ENCODE measurements around the gene TTC32. TPM values are rescaled to one million over a fixed set of nuclear protein-coding genes. Genes with fewer than 3 reads are reported as not detected.

TTC32 gene
- polyA plus RNA-seq, 6 donors from 2014 or later, result 29.8 to 46.2 (median 35.8) TPM

- DNase-seq (no peak), ATAC-seq (ENCODE audit: low read depth in 2 of 2) (no peak)
- Mint-ChIP-seq H3K4me3 (no peak overlapping the region), H3K27ac (no peak overlapping the region), H3K27me3 (peaks cover 0 to 28% (median 15%) of the 10 kb centered on the region in 3 donors), H3K36me3 (no peaks in the 10 kb centered on the region), H3K4me1 (peaks cover 11 to 26% (median 16%) of the 10 kb centered on the region in 3 donors), H3K9me3 (no peaks in the 10 kb centered on the region)
Observed at GRCh38 chr2:19864381-19864780, 37.4 kb downstream of the TTC32 start.

- Mint-ChIP-seq H3K4me1 (peaks cover 4 to 18% (median 9%) of the 10 kb centered on the region in 3 donors), H3K9me3 (no peaks in the 10 kb centered on the region), H3K36me3 (no peaks in the 10 kb centered on the region), H3K27me3 (peaks cover 0 to 28% (median 15%) of the 10 kb centered on the region in 3 donors), H3K4me3 (peak overlapping the region in 2 of 8 donors; percentile 3 to 13), H3K27ac (no peak overlapping the region)
- peak; percentile 68 to 70 for ATAC-seq (ENCODE audit: low read depth in 2 of 2)
- peak; percentile 58 for DNase-seq
Observed at GRCh38 chr2:19863303-19864041, 38.3 kb downstream of the TTC32 start.

- no peaks in the 10 kb centered on the region for H3K36me3 Mint-ChIP-seq
- no peak for ATAC-seq (ENCODE audit: low read depth in 2 of 2)
- peak overlapping the region in 1 of 6 donors; percentile 22 for H3K27ac Mint-ChIP-seq
Observed at GRCh38 chr2:19861813-19862212, 40.0 kb downstream of the TTC32 start.

GRCh38 chr2:19860022-19860421 lies 41.8 kb downstream of the TTC32 start:
- H3K9me3 Mint-ChIP-seq, result no peaks in the 10 kb centered on the region
- DNase-seq, result no peak
- no peak overlapping the region for H3K27ac Mint-ChIP-seq
- ATAC-seq (ENCODE audit: low read depth in 2 of 2), result no peak
- peaks cover 13 to 48% (median 25%) of the 10 kb centered on the region in 3 donors for H3K27me3 Mint-ChIP-seq
- peaks cover 0 to 11% (median 3%) of the 10 kb centered on the region in 3 donors for H3K4me1 Mint-ChIP-seq
- H3K36me3 Mint-ChIP-seq, result no peaks in the 10 kb centered on the region
- H3K4me3 Mint-ChIP-seq, result no peak overlapping the region

More at GRCh38 chr2:19861813-19862212, 40.0 kb downstream of the TTC32 start:
- Mint-ChIP-seq H3K9me3 (no peaks in the 10 kb centered on the region), H3K4me3 (no peak overlapping the region), H3K4me1 (peaks cover 0 to 11% (median 3%) of the 10 kb centered on the region in 3 donors), H3K27me3 (peaks cover 6 to 38% (median 20%) of the 10 kb centered on the region in 3 donors)
- no peak for DNase-seq

- Mint-ChIP-seq H3K4me1 (peaks cover 0 to 11% (median 3%) of the 10 kb centered on the region in 3 donors), H3K36me3 (no peaks in the 10 kb centered on the region), H3K4me3 (no peak overlapping the region), H3K27me3 (peaks cover 14 to 45% (median 22%) of the 10 kb centered on the region in 3 donors), H3K27ac (no peak overlapping the region), H3K9me3 (no peaks in the 10 kb centered on the region)
- ATAC-seq (ENCODE audit: low read depth in 2 of 2), result no peak
- no peak for DNase-seq
Observed at GRCh38 chr2:19859565-19859964, 42.2 kb downstream of the TTC32 start.

- Mint-ChIP-seq H3K4me1 (peaks cover 0 to 5% (median under 1%) of the 10 kb centered on the region in 3 donors), H3K4me3 (no peak overlapping the region), H3K36me3 (no peaks in the 10 kb centered on the region), H3K27me3 (peaks cover 14 to 37% (median 15%) of the 10 kb centered on the region in 3 donors), H3K9me3 (no peaks in the 10 kb centered on the region), H3K27ac (no peak overlapping the region)
- ATAC-seq (ENCODE audit: low read depth in 2 of 2) (no peak), DNase-seq (no peak)
Observed at GRCh38 chr2:19857806-19858205, 44.0 kb downstream of the TTC32 start.

GRCh38 chr2:19857100-19857499 lies 44.7 kb downstream of the TTC32 start:
- H3K9me3 Mint-ChIP-seq, result no peaks in the 10 kb centered on the region
- DNase-seq, result no peak
- H3K27ac Mint-ChIP-seq, result no peak overlapping the region

GRCh38 chr2:19855542-19856431 lies 46.0 kb downstream of the TTC32 start:
- H3K4me3 Mint-ChIP-seq, result no peak overlapping the region
- peaks cover 9 to 33% (median 14%) of the 10 kb centered on the region in 3 donors for H3K27me3 Mint-ChIP-seq
- DNase-seq (no peak), ATAC-seq (ENCODE audit: low read depth in 2 of 2) (no peak)
- no peaks in the 10 kb centered on the region for H3K36me3 Mint-ChIP-seq
- H3K27ac Mint-ChIP-seq, result no peak overlapping the region
- no peaks in the 10 kb centered on the region for H3K9me3 Mint-ChIP-seq
- H3K4me1 Mint-ChIP-seq, result peaks cover 0 to 5% (median 0%) of the 10 kb centered on the region in 3 donors

More at GRCh38 chr2:19857100-19857499, 44.7 kb downstream of the TTC32 start:
- H3K4me3 Mint-ChIP-seq, result no peak overlapping the region
- H3K4me1 Mint-ChIP-seq, result peaks cover 0 to 5% (median 0%) of the 10 kb centered on the region in 3 donors
- no peaks in the 10 kb centered on the region for H3K36me3 Mint-ChIP-seq
- H3K27me3 Mint-ChIP-seq, result peaks cover 14 to 33% (median 14%) of the 10 kb centered on the region in 3 donors
- ATAC-seq (ENCODE audit: low read depth in 2 of 2), result no peak

GRCh38 chr2:19854596-19855541 lies 46.9 kb downstream of the TTC32 start:
- DNase-seq, result no peak
- no peak for ATAC-seq (ENCODE audit: low read depth in 2 of 2)
- Mint-ChIP-seq H3K9me3 (no peaks in the 10 kb centered on the region), H3K36me3 (no peaks in the 10 kb centered on the region), H3K4me1 (peaks cover 0 to 5% (median 0%) of the 10 kb centered on the region in 3 donors), H3K27ac (peak overlapping the region in 1 of 6 donors; percentile 8), H3K27me3 (peaks cover 9 to 24% (median 14%) of the 10 kb centered on the region in 3 donors), H3K4me3 (no peak overlapping the region)

GRCh38 chr2:19851116-19851695 lies 50.6 kb downstream of the TTC32 start:
- Mint-ChIP-seq H3K4me3 (no peak overlapping the region), H3K27ac (no peak overlapping the region), H3K27me3 (peaks cover 11 to 20% (median 16%) of the 10 kb centered on the region in 3 donors), H3K4me1 (no peaks in the 10 kb centered on the region), H3K36me3 (no peaks in the 10 kb centered on the region), H3K9me3 (peaks cover 0 to 7% (median 3%) of the 10 kb centered on the region in 7 donors)
- ATAC-seq (ENCODE audit: low read depth in 2 of 2) (no peak), DNase-seq (no peak)

- H3K4me3 Mint-ChIP-seq, result no peak overlapping the region
- H3K27me3 Mint-ChIP-seq, result peaks cover 15 to 17% (median 15%) of the 10 kb centered on the region in 3 donors
- peaks cover 0 to 9% (median 3%) of the 10 kb centered on the region in 7 donors for H3K9me3 Mint-ChIP-seq
- DNase-seq (no peak), ATAC-seq (ENCODE audit: low read depth in 2 of 2) (no peak)
- no peaks in the 10 kb centered on the region for H3K4me1 Mint-ChIP-seq
- H3K27ac Mint-ChIP-seq, result peak overlapping the region in 1 of 6 donors; percentile 19
- H3K36me3 Mint-ChIP-seq, result no peaks in the 10 kb centered on the region
Observed at GRCh38 chr2:19850056-19851050, 51.4 kb downstream of the TTC32 start.

Data from naive B cell (primary cell).